ENCODE results near the gene CFAP57. TPM values are rescaled to one million over a fixed set of nuclear protein-coding genes. Genes with fewer than 3 reads are reported as not detected.

CFAP57 gene
- total RNA-seq, 2 donors from 2014 or later = 0.36 to 0.76 TPM

- no peak for ATAC-seq (replicated peaks in 1 of 2)
- Mint-ChIP-seq H3K4me3 (no peak overlapping the region), H3K36me3 (ENCODE audit: insufficient read depth in 2 of 2) (no peaks in the 10 kb centered on the region), H3K27ac (no peak overlapping the region), H3K27me3 (ENCODE audit: low read depth) (no peaks in the 10 kb centered on the region), H3K9me3 (no peaks in the 10 kb centered on the region), H3K4me1 (ENCODE audit: low read depth) (no peaks in the 10 kb centered on the region)
- no peak for DNase-seq
These were observed 65.0 kb downstream of the CFAP57 start for GRCh38 chr1:43237121-43237520.

GRCh38 chr1:43238085-43238484, 66.0 kb downstream of the CFAP57 start:
- Mint-ChIP-seq H3K27me3 (ENCODE audit: low read depth) (no peaks in the 10 kb centered on the region), H3K4me1 (ENCODE audit: low read depth) (no peaks in the 10 kb centered on the region), H3K27ac (no peak overlapping the region), H3K9me3 (no peaks in the 10 kb centered on the region), H3K36me3 (ENCODE audit: insufficient read depth in 2 of 2) (no peaks in the 10 kb centered on the region), H3K4me3 (no peak overlapping the region)
- ATAC-seq (replicated peaks in 1 of 2) (peak; percentile 53 to 55), DNase-seq (peak; percentile 34 to 44)

GRCh38 chr1:43238991-43239469, 66.9 kb downstream of the CFAP57 start:
- Mint-ChIP-seq H3K9me3 (no peaks in the 10 kb centered on the region), H3K36me3 (ENCODE audit: insufficient read depth in 2 of 2) (no peaks in the 10 kb centered on the region), H3K27ac (no peak overlapping the region), H3K27me3 (ENCODE audit: low read depth) (no peaks in the 10 kb centered on the region), H3K4me3 (no peak overlapping the region), H3K4me1 (ENCODE audit: low read depth) (no peaks in the 10 kb centered on the region)
- no peak for ATAC-seq (replicated peaks in 1 of 2)
- no peak for DNase-seq

GRCh38 chr1:43239484-43239883, 67.4 kb downstream of the CFAP57 start:
- DNase-seq = no peak
- no peaks in the 10 kb centered on the region for H3K36me3 Mint-ChIP-seq (ENCODE audit: insufficient read depth in 2 of 2)
- H3K27ac Mint-ChIP-seq = no peak overlapping the region
- no peaks in the 10 kb centered on the region for H3K27me3 Mint-ChIP-seq (ENCODE audit: low read depth)
- H3K9me3 Mint-ChIP-seq = no peaks in the 10 kb centered on the region
- H3K4me1 Mint-ChIP-seq (ENCODE audit: low read depth) = no peaks in the 10 kb centered on the region
- no peak overlapping the region for H3K4me3 Mint-ChIP-seq
- ATAC-seq (replicated peaks in 1 of 2) = no peak

- Mint-ChIP-seq H3K4me1 (ENCODE audit: low read depth) (no peaks in the 10 kb centered on the region), H3K9me3 (no peaks in the 10 kb centered on the region), H3K27ac (no peak overlapping the region), H3K4me3 (no peak overlapping the region), H3K36me3 (ENCODE audit: insufficient read depth in 2 of 2) (no peaks in the 10 kb centered on the region), H3K27me3 (ENCODE audit: low read depth) (no peaks in the 10 kb centered on the region)
- no peak for ATAC-seq (replicated peaks in 1 of 2)
- no peak for DNase-seq
These were observed 69.3 kb downstream of the CFAP57 start for GRCh38 chr1:43241413-43241836.

- Mint-ChIP-seq H3K27me3 (ENCODE audit: low read depth) (no peaks in the 10 kb centered on the region), H3K36me3 (ENCODE audit: insufficient read depth in 2 of 2) (no peaks in the 10 kb centered on the region), H3K27ac (no peak overlapping the region), H3K4me3 (no peak overlapping the region), H3K9me3 (peaks cover 0 to 1% of the 10 kb centered on the region in 2 donors), H3K4me1 (ENCODE audit: low read depth) (no peaks in the 10 kb centered on the region)
- DNase-seq = no peak
- ATAC-seq (replicated peaks in 1 of 2) = no peak
These were observed 71.2 kb downstream of the CFAP57 start for GRCh38 chr1:43243299-43243698.

GRCh38 chr1:43246466-43247213, 74.5 kb downstream of the CFAP57 start:
- Mint-ChIP-seq H3K4me3 (no peak overlapping the region), H3K27ac (peak overlapping the region; percentile 5), H3K36me3 (ENCODE audit: insufficient read depth in 2 of 2) (no peaks in the 10 kb centered on the region), H3K9me3 (peaks cover 0 to 1% of the 10 kb centered on the region in 2 donors), H3K4me1 (ENCODE audit: low read depth) (no peaks in the 10 kb centered on the region), H3K27me3 (ENCODE audit: low read depth) (no peaks in the 10 kb centered on the region)
- DNase-seq (no peak), ATAC-seq (replicated peaks in 1 of 2) (no peak)

GRCh38 chr1:43247256-43247921, 75.3 kb downstream of the CFAP57 start:
- no peak for ATAC-seq (replicated peaks in 1 of 2)
- peaks cover 0 to 1% of the 10 kb centered on the region in 2 donors for H3K9me3 Mint-ChIP-seq
- no peak for DNase-seq
- H3K4me1 Mint-ChIP-seq (ENCODE audit: low read depth) = no peaks in the 10 kb centered on the region
- peaks cover under 1% of the 10 kb centered on the region for H3K27me3 Mint-ChIP-seq (ENCODE audit: low read depth)
- H3K27ac Mint-ChIP-seq = peak overlapping the region; percentile 5
- no peak overlapping the region for H3K4me3 Mint-ChIP-seq
- H3K36me3 Mint-ChIP-seq (ENCODE audit: insufficient read depth in 2 of 2) = no peaks in the 10 kb centered on the region

GRCh38 chr1:43250351-43250761, 78.2 kb downstream of the CFAP57 start:
- Mint-ChIP-seq H3K4me3 (no peak overlapping the region), H3K27me3 (ENCODE audit: low read depth) (peaks cover 7% of the 10 kb centered on the region)
- DNase-seq = no peak

GRCh38 chr1:43251024-43251423, 78.9 kb downstream of the CFAP57 start:
- ATAC-seq (replicated peaks in 1 of 2) = no peak
- peaks cover 7% of the 10 kb centered on the region for H3K27me3 Mint-ChIP-seq (ENCODE audit: low read depth)
- no peak overlapping the region for H3K27ac Mint-ChIP-seq
- H3K9me3 Mint-ChIP-seq = peaks cover 0 to 1% of the 10 kb centered on the region in 2 donors
- DNase-seq = no peak
- no peaks in the 10 kb centered on the region for H3K36me3 Mint-ChIP-seq (ENCODE audit: insufficient read depth in 2 of 2)
- H3K4me3 Mint-ChIP-seq = no peak overlapping the region
- no peaks in the 10 kb centered on the region for H3K4me1 Mint-ChIP-seq (ENCODE audit: low read depth)

More at GRCh38 chr1:43250351-43250761, 78.2 kb downstream of the CFAP57 start:
- Mint-ChIP-seq H3K36me3 (ENCODE audit: insufficient read depth in 2 of 2) (no peaks in the 10 kb centered on the region), H3K4me1 (ENCODE audit: low read depth) (no peaks in the 10 kb centered on the region), H3K27ac (no peak overlapping the region), H3K9me3 (peaks cover 0 to 1% of the 10 kb centered on the region in 2 donors)
- ATAC-seq (replicated peaks in 1 of 2) = no peak

GRCh38 chr1:43252225-43252624, 80.1 kb downstream of the CFAP57 start:
- H3K9me3 Mint-ChIP-seq = no peaks in the 10 kb centered on the region
- no peak overlapping the region for H3K4me3 Mint-ChIP-seq
- ATAC-seq (replicated peaks in 1 of 2) = no peak
- H3K27ac Mint-ChIP-seq = no peak overlapping the region
- no peak for DNase-seq
- no peaks in the 10 kb centered on the region for H3K36me3 Mint-ChIP-seq (ENCODE audit: insufficient read depth in 2 of 2)
- peaks cover 7% of the 10 kb centered on the region for H3K27me3 Mint-ChIP-seq (ENCODE audit: low read depth)
- H3K4me1 Mint-ChIP-seq (ENCODE audit: low read depth) = no peaks in the 10 kb centered on the region

- no peak for ATAC-seq (replicated peaks in 1 of 2)
- no peak for DNase-seq
- Mint-ChIP-seq H3K4me3 (no peak overlapping the region), H3K36me3 (ENCODE audit: insufficient read depth in 2 of 2) (no peaks in the 10 kb centered on the region), H3K9me3 (no peaks in the 10 kb centered on the region), H3K27ac (no peak overlapping the region), H3K27me3 (ENCODE audit: low read depth) (peaks cover 7% of the 10 kb centered on the region), H3K4me1 (ENCODE audit: low read depth) (no peaks in the 10 kb centered on the region)
These were observed 81.0 kb downstream of the CFAP57 start for GRCh38 chr1:43253173-43253572.

GRCh38 chr1:43253876-43254275, 81.7 kb downstream of the CFAP57 start:
- Mint-ChIP-seq H3K9me3 (peaks cover 0 to 3% of the 10 kb centered on the region in 2 donors), H3K27me3 (ENCODE audit: low read depth) (peaks cover 7% of the 10 kb centered on the region), H3K4me1 (ENCODE audit: low read depth) (no peaks in the 10 kb centered on the region), H3K4me3 (no peak overlapping the region), H3K27ac (no peak overlapping the region), H3K36me3 (ENCODE audit: insufficient read depth in 2 of 2) (no peaks in the 10 kb centered on the region)
- no peak for ATAC-seq (replicated peaks in 1 of 2)
- no peak for DNase-seq
